Measurements from ENCODE around the gene APBB2. TPM values are rescaled to one million over a fixed set of nuclear protein-coding genes. Genes with fewer than 3 reads are reported as not detected.
A peak's percentile ranks its signal among the peaks of the same experiment; 100 is the strongest.

APBB2 gene
- total and polyA plus RNA-seq, 10 of the 15 experiments (the other 5 are each of a cell fraction or from before 2014, with no cell fraction given): 2.7 to 24.6 (median 19.0) TPM

DNA sequence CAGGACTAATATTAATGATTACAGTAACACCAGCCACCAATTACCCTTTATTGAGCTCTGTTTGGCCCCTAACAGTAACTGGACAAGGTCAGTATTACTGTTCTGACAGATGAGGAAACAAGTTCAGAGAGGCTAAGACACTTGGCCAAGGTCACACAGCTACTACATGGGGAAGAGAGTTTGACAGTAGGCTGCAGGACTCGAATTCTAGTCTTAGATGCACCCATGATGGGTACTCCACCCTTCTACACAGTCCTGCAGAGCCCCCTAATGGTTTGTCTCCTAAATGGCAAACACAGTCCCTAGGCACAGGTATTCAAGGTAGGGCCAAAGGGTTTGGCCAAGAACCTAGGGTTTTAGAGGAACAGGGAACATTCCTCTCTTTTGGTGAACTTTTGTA is 370.6 kb downstream of the APBB2 start:
- CTCF ChIA-PET: interaction anchor here (0.6 to 11.5 kb wide), 17 partner anchors 10 to 528 kb away, joined by 3 to 224 read pairs (median 4); no protein-coding TSS in a partner anchor
- Histone ChIP-seq H2AFZ (ENCODE audit: control insufficient read depth, low read depth, low read length) (no peak overlapping the region), H3K79me2 (ENCODE audit: control insufficient read depth, insufficient read depth, low read length) (no peaks in the 10 kb centered on the region), H3K4me3 (no peak overlapping the region), H3K9me3 (replicated peaks; ENCODE audit: control insufficient read depth, insufficient read depth, low read length) (no peaks in the 10 kb centered on the region), H3K4me1 (ENCODE audit: control insufficient read depth, insufficient read depth, low read length) (peaks cover 15% of the 10 kb centered on the region), H3K27me3 (replicated peaks in 1 of 2; ENCODE audit: control insufficient read depth in 2 of 2, insufficient read depth in 2 of 2, low read length in 1 of 2) (no peaks in the 10 kb centered on the region), H3K36me3 (ENCODE audit: control insufficient read depth in 2 of 2, insufficient read depth in 2 of 2, low read length in 1 of 2) (no peaks in the 10 kb centered on the region), H4K20me1 (ENCODE audit: control insufficient read depth, insufficient read depth) (no peaks in the 10 kb centered on the region), H3K27ac (ENCODE audit: control insufficient read depth, insufficient read depth) (no peak overlapping the region), H3K9ac (ENCODE audit: control insufficient read depth, insufficient read depth, low read length) (no peak overlapping the region), H3K4me2 (ENCODE audit: control insufficient read depth, insufficient read depth) (no peak overlapping the region)
- TF ChIP-seq BCL11A (IDR thresholded peaks at IDR 0.05; ENCODE audit: low read depth, low read length) (no peak), E2F8 (IDR thresholded peaks at IDR 0.05; ENCODE audit: low read depth, partially characterized antibody) (no peak), NFYA (IDR thresholded peaks at IDR 0.05; ENCODE audit: borderline replicate concordance, low read depth, low read length) (no peak), RELB (IDR thresholded peaks at IDR 0.05; ENCODE audit: low read depth) (no peak), SMARCA5 (IDR thresholded peaks at IDR 0.05) (peak; percentile 90), SRF (IDR thresholded peaks at IDR 0.05; ENCODE audit: low read depth in 2 of 2, low read length in 2 of 2) (no peak), MAX (IDR thresholded peaks at IDR 0.05; ENCODE audit: low read depth, low read length) (no peak), YY1 (IDR thresholded peaks at IDR 0.05; ENCODE audit: low read depth, low read length) (0 out of 2 replicates have a peak, but pooled peaks have one; percentile 41), IRF3 (IDR thresholded peaks at IDR 0.05) (no peak), RAD21 (IDR thresholded peaks at IDR 0.05; ENCODE audit: insufficient read depth, low read depth, low read length) (peak; percentile 80), SMC3 (IDR thresholded peaks at IDR 0.05; ENCODE audit: borderline replicate concordance, low read length) (peak; percentile 64)
- TF ChIP-seq, protein P1, sequence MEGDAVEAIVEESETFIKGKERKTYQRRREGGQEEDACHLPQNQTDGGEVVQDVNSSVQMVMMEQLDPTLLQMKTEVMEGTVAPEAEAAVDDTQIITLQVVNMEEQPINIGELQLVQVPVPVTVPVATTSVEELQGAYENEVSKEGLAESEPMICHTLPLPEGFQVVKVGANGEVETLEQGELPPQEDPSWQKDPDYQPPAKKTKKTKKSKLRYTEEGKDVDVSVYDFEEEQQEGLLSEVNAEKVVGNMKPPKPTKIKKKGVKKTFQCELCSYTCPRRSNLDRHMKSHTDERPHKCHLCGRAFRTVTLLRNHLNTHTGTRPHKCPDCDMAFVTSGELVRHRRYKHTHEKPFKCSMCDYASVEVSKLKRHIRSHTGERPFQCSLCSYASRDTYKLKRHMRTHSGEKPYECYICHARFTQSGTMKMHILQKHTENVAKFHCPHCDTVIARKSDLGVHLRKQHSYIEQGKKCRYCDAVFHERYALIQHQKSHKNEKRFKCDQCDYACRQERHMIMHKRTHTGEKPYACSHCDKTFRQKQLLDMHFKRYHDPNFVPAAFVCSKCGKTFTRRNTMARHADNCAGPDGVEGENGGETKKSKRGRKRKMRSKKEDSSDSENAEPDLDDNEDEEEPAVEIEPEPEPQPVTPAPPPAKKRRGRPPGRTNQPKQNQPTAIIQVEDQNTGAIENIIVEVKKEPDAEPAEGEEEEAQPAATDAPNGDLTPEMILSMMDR (IDR thresholded peaks at IDR 0.05 in 2 of 3, conservative IDR thresholded peaks at IDR 0.05 in 1 of 3; ENCODE audit: control insufficient read depth in 2 of 3, extremely low read depth in 1 of 3, insufficient read depth in 1 of 3, low read depth in 3 of 3, low read length in 3 of 3): peak; percentile 54 to 70 (median 64)
- BruUV-seq (replicated peaks): no TSS peak
- ATAC-seq (peak; percentile 79), FAIRE-seq (no peak), DNase-seq (ENCODE audit: low read depth, low spot score) (no peak)
- RAD21 ChIA-PET (ENCODE audit: unreplicated experiment): interaction anchor here (0.7 to 1.6 kb wide), 3 partner anchors 57 to 519 kb away, joined by 3 to 9 read pairs (median 6); no protein-coding TSS in a partner anchor
- WGBS (ENCODE audit: insufficient coverage, insufficient replicate concordance, low lambda C conversion rate, missing lambda C conversion rate): 11% methylated on average over 1 of the region's 1 CpG
- intact Hi-C loops (cut with micrococcal nuclease; ENCODE audit: unreplicated experiment) (loop anchor here (1.0 to 5.0 kb wide), 2 partner anchors 54 to 106 kb away; no protein-coding TSS in a partner anchor), in situ Hi-C loops (cut with MboI) (loop anchor here (5.0 kb wide), 1 partner anchor 111 kb away; no protein-coding TSS in a partner anchor)
- POLR2A ChIA-PET: no interaction called here
- SMC1A ChIA-PET (ENCODE audit: uncharacterized antibody, unreplicated experiment): interaction anchor here (0.6 to 9.4 kb wide), 5 partner anchors 8 to 518 kb away, joined by 3 to 133 read pairs (median 3); no protein-coding TSS in a partner anchor
